Activated CD4-positive, CD25-positive, alpha-beta regulatory T cell (primary cell): ENCODE data around the gene FA2H.
"Not testable (repeated sequence)": the region's sequence is repeated elsewhere in the genome, so short reads cannot be mapped to it uniquely, and the experiment has no call there.

ENCODE experiments used
- DNase-seq, 4 experiments: peaks; one replicate each; lab custom pipeline; 2025; lab: John Stamatoyannopoulos, UW

FA2H gene

GRCh38 chr16:74769586-74770190, 4.9 kb downstream of the FA2H start:
- no peak for DNase-seq

DNA sequence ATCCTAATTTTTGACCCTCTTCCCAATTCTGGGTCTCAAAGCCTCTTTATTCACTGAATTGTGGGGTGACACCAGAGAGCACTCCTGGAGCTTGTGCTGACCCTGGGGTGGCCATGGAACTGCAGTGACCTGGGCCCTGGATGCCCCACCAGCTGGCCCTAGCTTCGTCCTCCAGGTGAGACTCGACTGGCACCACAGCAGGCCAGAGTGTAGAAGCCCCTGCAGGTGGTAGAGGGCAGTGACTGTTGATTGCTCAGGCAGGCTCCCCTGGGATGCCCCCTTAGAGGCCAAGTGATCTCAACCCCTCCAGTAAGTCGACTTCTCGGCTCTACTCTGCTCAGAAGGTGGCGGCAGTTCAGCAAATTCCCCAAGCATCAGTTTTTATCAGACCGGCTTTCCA, 6.4 kb downstream of the FA2H start:
- no peak for DNase-seq

GRCh38 chr16:74767749-74768148, 6.9 kb downstream of the FA2H start:
- no peak for DNase-seq

DNA sequence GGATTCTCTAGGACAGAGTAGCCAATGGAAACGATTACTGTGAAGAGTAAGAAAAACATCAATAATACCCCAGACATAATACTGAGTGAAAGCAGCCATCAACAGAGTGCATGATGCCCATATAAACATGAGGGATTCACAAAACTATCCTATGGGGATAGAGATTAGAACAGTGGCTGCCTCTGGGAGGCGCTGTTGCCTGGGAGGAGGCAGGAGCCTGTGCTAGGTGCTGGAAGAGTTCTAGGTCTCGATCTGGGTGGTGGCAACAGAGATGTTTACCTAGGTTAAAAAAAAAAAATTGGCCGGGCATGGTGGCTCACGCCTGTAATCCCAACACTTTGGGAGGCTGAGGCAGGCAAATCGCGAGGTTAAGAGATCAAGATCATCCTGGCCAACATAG, 7.9 kb downstream of the FA2H start:
- DNase-seq, result no peak

DNA sequence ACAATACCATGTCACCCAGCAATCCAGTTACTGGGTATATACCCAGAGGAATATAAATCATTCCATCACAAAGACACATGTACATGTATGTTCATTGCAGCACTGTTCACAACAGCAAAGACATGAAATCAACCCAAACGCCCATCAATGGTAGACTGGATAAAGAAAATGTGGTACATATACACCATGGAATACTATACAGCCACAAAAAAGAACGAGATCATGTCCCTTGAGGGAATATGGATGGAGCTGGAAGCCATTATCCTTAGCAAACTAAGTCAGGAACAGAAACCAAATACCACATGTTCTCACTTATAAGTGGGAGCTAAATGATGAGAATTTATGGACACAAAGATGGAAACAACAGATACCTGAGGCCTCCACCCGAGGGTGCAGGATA, 10.4 kb downstream of the FA2H start:
- DNase-seq, result not testable (repeated sequence)

DNA sequence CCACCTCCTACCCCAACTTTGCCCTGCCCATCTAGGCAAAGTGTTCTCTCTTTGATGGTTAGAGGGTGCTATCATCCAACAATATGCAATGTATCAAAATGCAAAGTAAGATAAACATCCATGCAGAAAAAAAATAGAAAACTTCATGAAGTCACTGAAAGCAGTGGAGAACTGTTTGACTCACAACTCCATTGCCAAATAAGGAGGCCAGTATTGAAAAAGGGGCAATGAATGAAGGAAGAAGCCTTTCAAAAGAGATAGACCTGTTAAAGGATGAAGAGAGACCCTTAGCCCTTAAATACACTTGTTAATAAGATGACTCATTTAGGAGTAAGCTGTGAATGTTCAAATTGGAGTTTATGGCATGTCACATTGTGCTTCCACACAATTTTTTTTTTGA, 13.0 kb downstream of the FA2H start:
- no peak for DNase-seq

- no peak for DNase-seq
Observed at GRCh38 chr16:74760007-74760767, 14.4 kb downstream of the FA2H start.

GRCh38 chr16:74759564-74759963, 15.1 kb downstream of the FA2H start:
- DNase-seq, result no peak

GRCh38 chr16:74758801-74759200, 15.8 kb downstream of the FA2H start:
- no peak for DNase-seq

DNA sequence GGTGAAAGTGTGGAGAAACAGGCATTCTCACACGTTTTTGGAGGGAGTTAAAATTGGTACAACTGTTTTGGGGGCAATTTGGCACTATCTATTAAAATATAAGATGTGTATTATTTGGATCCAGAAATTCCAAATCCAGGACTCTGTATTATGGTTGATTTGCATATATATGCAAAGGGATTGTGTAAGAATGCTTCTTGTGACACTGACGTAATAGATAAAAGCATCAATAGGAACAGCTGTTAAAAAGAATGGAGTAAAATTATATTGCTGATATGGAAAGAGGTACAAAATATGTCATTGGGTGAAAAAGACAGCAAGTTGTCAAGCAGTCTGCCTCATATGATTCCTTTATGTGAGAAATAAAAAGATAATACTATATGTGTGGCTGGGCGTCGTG, 17.3 kb downstream of the FA2H start:
- no peak for DNase-seq

DNA sequence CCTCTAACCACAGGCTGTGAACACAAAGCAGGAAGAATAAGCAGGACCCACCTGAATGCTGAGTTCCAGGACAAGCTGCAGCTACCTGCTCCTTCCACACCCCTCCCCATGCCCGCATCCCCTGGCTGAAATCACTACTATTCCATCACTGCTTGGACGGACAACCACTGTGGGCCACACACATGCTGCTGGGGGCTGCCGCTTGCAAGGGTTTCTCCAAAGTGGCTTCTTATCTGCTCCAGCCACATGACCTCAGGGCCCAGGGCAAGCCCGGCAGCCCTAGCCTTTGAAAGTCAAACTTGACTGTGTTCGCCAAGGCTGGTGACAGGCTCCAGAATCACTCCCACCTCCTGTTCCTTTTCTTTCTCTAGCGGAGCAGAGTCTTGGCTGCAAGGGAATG, 18.4 kb downstream of the FA2H start:
- no peak for DNase-seq

- no peak for DNase-seq
Observed at GRCh38 chr16:74753180-74753579, 21.4 kb downstream of the FA2H start.

DNA sequence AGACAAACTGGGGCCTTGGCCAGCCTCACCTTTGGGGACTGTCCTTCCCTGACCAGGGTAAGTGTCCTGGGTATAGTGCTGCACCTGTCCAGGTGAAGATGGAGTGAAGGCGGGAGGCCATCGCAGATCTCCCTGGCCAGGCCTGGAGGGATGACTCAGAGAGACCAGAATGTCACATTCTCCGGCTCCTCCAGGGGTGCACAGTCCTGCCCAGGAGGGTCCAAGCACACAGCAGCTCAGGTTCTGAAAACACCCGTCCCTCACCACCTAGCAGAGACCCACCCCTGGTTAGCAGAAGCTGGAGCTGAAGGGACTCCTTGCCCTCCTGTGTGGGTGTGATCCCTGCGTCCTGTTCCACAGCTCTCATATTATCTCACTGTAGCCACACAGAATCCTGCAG, 21.9 kb downstream of the FA2H start:
- DNase-seq, result no peak

GRCh38 chr16:74752258-74752657, 22.4 kb downstream of the FA2H start:
- DNase-seq, result no peak

- DNase-seq, result no peak
Observed at GRCh38 chr16:74751658-74752057, 23.0 kb downstream of the FA2H start.

DNA sequence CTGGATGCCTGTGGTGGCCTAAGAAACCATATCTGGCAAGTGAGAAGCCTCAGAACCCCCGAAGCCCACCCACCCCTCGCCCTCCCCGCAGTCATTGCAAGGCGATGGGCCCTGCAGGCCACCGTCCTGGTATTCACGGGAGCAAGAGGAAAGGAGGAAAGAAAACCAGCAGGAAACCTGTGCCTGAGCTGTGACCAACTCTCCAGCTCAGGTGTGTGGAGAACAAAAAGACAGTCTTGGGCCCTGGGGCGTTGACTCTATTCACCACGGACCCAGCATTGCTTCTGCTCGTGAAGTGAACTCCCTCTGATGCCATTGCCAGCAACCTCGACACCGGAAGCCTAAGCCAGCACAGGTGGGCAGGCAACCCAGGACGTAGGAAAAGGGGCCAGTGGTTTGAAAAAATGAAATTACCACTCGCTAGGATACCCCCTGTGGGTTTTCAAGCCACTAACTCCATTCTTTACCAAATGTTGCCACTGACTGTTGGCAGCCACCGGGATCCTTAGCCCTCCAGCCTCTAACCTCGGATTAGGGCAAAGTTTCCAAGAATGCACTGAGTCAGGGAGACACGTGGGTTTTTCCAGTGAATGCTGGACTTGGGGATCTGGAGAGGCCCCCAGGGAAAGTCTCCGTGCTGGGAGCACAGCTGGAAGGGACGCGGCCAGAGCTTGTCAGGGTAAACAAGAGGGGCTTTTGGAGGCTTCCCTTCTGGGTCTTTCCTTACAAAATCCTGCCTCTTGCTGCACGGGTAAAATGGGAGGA, 25.1 kb downstream of the FA2H start:
- no peak for DNase-seq

DNA sequence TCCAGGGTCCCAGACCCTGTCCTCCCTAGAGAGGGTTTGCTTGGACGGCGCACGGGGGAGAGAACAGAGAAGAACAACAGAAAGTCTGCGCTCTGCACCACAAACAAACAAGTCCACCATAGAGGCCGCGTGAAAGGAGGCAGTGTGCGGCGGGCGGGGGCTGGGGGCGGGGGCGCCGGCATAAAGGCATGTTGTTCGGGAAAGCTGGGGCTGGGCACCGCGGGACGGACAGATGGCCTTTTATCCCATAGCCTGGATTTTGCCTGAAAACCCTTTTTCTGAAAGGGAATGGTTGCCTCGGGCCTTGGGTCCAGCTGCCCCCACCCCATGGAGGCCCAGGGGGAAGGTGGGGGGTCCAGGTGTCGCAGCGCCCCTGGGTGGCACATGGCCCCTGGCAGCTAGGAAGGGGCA, 26.0 kb downstream of the FA2H start:
- DNase-seq, result no peak

DNA sequence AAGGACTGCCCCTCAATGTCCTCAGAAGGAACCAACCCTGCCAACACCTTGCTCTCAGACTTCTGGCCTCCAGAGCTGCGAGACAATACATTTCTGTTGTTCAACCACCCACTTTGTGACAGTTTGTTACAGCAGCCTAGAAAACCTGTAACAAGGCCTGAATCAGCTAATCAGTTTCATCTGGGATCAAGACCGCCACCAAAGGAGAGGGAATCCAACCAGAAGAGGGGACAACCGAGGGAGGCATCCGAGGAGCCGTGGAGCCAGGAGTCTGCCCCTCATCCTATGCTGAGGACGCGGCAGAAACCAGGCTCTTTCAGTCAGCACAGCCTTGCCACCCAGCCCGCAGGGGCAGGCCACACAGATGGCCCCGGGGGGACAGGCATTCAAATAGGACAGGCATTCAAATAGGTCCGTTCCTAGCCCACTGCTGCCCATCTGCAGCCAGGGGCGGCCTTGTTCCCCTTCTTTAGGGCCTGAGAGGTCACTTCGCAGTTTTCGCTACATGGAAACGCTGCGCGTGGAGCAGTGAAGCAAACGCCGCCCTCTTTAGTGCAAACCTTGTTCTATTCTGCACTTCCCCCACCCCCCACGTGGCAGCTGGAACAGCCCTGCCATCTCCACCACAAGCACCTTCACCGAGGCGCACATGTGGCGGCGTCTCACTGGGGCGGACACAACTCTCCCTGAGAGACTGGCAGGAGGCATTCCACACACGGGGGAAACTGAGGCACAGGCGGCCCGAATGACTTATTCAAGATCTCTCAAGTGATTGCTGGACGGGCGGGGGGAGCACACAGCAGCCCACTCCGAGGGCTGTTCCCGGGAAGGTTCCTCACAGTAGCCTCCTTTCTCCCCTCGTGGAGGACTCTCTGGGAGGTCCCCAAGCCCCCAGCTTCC, 26.7 kb downstream of the FA2H start:
- no peak for DNase-seq

- no peak for DNase-seq
Observed at GRCh38 chr16:74745926-74746325, 28.7 kb downstream of the FA2H start.

DNA sequence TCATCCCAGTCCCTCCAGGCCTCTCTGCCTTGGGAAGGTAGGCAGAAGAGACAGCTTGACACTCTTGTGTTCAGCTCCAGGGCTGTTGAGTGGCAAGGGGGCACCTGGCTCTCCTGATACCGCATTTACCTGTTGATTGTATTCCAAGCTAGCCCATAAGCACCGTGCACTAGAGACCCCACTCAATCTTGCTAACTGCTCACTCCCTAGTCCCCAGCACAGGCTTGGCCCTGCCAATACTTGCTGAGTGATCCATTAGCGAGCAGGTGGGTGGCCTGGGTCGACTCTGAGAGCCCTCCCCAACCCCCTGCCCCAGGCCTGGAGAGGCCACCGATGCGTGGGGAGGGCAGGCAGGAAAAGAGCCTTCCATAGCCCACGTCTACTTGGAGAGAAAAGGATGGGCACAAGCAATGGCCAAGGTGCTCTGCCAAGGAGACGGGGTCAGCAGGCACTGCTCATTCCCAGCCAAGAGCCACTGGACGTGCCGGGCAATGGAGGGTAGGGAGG, 29.5 kb downstream of the FA2H start:
- no peak for DNase-seq

GRCh38 chr16:74744566-74744965, 30.1 kb downstream of the FA2H start:
- no peak for DNase-seq
